GM12878 (cell line): ENCODE results near the gene GOLPH3.

Source experiments
- E2F4 ChIP-seq: IDR thresholded peaks from 2 replicates; pipeline ENCODE4 v1.6.1; 2012; ENCODE audit warnings: low read depth, low read length, improper control_type of control experiment
- POLR2A ChIP-seq: IDR thresholded peaks from 2 replicates; pipeline ENCODE4 v1.6.1; 2011; ENCODE audit warnings: low read depth, mild to moderate bottlenecking, low read length

GRCh38 chr5:32098890-32099310 lies 75.2 kb downstream of the GOLPH3 start:
- TF ChIP-seq E2F4 (no peak), POLR2A (no peak)
